ENCODE data around the gene UNC93B1.
"Not testable (repeated sequence)": the region's sequence is repeated elsewhere in the genome, so short reads cannot be mapped to it uniquely, and the experiment has no call there.

Gene UNC93B1

DNA sequence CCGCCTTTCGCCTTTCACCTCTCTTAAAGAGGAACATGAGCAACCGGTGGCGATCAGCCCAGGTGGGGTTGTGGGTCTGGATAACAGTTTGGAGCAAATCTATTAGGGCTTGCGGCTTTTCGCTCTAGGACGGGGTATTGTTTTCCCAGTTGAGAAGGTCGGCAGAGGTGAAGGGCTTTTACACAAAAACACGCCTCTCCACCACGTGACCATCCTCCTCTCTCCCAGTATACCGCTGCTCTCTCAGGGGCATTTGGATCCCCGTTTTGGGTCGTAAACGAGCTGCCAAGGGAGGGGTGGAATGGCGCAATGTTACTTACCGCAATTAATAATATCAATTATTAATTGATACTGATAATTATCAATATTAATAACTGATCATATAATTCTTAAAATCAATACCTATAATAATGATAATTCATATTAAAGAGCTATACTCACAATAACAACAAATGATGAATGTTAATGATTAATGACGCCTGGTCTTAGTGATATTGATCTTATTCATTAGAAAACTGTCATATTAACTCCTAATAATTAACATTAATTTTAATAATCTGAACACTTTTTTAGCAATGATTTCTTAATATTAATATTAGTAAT is 21.5 kb downstream of the UNC93B1 start:
- not testable (repeated sequence) for DNase-seq

DNA sequence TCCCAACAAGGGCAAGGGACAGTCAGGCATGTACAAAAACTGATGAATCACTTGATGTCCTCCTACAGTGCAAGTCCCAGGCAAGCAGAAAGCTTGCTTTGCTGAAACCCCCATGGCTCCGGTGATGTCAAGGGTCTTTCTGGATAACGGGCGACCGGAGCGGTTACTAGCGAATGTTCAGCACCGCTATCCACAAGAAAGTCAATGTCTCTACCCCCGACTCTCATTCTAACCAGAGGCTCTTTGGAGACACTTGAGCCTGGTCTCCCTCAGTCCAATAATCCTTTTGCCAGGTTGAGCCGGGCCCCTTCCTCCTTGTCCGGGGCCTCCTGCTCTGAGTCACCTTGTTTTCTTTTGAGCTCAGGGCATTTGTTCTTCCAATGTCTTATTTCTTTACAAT is 22.7 kb downstream of the UNC93B1 start:
- not testable (repeated sequence) for DNase-seq

DNA sequence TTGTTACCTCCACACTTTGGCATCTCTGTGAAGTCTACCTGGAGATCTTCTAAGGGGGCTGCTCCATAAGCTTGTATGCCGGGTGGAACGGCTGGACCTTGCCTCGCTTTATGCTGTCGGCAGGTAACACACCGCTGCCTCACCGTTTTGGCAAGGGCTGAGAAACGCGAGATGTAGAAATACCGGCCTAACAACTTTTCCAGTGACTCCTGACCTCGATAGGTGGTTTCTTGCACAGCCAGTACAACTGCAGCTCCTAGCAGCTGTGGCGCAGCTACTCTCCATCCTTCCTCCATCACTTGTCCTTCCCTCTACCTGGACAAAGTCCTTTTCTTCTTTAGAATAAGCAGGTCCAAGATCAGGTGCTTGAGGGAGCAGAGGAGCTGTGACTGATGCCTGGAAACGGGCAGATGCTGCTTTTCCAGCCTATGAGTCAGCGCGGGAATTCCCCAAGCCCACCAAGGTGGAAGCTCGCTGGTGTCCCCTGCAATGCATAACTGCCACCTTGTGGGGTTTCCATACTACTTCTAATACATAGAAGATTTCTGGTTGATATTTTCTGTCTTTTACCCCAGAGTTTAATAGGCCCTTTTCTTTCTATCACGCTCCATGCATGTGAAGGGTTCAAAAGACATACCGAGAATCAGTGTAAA is 25.0 kb downstream of the UNC93B1 start:
- not testable (repeated sequence) for DNase-seq

DNA sequence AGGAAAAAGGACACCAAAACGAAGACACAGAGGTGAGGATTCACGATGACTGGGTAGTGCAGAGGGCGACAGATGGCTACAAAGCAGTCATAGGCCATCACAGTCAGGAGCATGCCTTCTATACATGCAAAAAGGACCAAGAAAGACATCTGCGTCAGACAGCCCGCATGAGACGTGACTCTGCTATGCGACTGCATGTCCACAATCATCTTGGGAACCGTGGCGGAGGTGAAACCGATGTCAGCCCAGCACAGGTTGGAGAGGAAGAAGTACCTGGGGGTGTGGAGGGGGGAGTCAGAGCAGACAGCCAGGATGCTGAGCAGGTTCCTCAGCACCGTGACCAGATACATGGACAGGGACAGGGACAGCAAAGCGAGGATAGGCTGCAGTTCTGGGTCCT is 29.2 kb downstream of the UNC93B1 start:
- DNase-seq = not testable (repeated sequence)

DNA sequence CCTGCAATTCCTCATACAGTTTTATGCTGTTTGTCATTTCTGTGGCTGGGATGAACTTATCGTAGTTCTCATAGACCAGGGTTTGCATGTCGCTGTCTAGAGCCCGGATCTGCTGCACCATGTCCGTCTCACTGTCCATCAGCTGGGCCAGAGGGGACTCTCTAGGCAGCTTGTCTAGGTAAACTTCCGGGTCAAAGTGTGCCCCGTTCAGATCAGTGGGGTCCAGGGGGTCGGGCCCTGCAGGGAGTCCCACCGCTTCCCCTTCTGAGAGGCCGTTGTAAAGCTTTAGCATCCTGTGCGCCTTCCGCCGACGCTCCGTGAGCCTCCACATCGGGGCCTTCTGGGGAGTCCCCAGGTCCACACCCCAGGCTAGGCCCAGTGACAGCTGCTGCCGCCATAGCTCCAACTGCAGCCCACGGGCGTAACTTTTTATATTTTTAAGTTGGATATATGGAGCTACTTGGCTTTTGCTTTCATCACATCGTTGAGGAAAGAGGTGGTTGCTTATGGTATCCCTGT is 38.0 kb downstream of the UNC93B1 start:
- DNase-seq = not testable (repeated sequence)

DNA sequence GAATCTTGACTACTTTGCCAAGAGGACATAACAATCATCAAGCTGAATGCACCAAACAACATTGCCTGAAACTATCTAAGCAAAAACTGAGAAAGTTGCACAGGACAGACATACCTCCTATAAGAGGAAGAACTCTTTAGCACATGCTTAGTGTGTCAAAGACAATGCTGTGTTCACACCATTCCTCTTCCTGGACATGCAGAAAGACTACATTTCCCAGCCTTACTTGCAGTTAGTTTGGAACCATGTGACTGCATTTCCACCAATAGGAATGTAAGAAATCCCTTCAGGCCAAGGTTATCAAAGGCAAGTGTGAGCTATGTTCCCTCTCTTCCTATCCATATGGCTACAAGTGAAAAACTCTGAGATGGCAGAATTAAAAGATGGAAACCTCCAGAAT is 39.2 kb downstream of the UNC93B1 start:
- DNase-seq = not testable (repeated sequence)

DNA sequence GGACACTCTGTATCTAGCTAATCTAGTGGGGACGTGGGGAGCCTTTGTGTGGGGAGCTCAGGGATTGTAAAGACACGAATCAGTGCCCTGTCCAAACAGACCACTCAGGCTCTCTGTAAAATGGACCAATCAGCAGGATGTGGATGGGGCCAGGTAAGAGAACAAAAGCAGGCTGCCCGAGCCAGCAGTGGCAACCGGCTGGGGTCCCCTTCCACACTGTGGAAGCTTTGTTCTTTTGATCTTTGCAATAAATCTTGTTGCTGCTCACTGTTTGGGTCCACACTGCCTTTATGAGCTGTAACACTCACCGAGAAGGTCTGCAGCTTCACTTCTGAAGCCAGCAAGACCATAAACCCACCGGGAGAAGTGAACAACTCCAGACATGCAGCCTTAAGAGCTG is 40.0 kb downstream of the UNC93B1 start:
- DNase-seq = not testable (repeated sequence)

DNA sequence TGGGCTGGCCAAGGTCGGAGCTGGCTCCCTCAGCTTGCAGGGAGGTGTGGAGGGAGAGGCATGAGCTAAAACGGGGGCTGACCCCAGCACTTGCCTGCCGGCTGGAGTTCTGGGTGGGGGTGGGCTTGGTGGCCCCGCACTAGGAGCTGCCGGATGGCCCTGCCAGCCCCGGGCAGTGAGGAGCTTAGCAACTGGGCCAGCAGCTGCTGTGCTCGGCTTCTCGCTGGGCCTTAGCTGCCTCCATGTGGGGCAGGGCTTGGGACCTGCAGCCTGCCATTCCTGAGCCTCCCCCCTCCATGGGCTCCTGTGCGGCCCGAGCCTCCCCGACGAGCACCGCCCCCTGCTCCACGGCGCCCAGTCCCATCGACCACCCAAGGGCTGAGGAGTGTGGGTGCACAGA is 40.7 kb downstream of the UNC93B1 start:
- not testable (repeated sequence) for DNase-seq

DNA sequence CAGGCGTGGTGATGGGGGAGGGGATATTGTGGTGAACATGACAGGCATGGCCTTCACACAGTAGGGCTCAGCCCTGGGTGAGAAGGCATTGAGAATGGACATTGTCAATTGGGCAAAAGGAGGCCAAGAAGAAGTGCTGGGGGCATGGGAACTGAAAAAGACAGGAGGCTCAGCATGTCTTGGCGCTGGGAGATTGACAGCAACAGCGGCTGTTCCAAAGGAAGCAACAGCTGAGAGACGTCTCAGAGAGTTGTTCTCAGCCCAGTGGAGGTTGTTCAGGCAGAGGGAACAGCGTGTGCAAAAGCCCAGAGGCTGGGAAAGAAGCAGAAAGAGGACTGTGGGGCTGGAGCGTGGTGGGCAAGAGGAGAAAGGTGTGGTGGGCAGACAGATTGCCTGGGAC is 47.7 kb downstream of the UNC93B1 start:
- DNase-seq = not testable (repeated sequence)

DNA sequence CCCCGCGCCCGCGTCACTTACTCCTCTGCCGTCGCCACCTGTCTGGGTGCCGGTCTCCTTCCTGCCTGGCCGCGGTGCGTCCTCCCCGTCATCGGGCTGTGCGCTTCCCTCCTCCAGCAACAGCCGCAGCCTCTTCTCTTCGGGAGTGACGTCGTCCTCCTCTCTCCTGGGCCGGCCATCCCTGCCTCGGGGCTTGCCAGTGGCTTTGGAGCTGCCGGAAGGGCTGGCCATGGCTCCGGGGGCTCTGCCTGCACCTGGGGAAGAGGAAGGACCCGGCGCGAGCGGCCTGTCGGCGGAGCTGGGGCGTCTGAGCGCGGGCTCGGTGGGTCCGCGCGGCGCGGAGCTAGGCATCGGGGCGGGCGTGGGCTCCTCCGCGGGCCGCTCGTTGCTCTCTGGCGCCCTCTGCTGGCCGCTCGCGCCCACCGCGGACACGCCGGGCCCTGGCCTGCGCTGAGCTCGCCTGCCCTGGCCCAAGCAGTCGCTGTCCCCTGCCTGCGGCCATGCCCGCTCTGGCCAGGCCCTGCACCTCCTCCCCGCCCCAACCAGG is 48.4 kb downstream of the UNC93B1 start:
- DNase-seq = peak; percentile 63

DNA sequence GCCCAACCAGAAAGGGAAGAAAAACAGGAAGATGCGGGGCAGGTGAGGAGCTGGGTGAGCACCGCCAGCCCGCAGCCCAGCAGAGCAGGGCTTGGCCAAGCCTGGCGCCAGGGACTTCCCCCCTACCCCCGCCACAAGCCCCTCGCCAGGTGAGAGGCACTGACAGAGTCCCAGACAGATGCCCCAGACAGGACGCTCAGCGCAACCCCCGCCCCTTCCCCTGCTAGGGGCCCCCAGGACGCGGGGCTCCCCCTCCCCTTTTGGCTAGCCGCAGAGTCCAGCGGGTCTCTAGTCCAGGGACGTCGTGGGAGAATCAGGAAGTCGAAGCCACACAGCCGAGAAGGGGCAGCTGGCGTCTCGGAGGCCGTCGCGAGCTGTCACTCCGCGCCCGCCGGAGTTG is 48.9 kb downstream of the UNC93B1 start:
- peak; percentile 3 for DNase-seq

DNA sequence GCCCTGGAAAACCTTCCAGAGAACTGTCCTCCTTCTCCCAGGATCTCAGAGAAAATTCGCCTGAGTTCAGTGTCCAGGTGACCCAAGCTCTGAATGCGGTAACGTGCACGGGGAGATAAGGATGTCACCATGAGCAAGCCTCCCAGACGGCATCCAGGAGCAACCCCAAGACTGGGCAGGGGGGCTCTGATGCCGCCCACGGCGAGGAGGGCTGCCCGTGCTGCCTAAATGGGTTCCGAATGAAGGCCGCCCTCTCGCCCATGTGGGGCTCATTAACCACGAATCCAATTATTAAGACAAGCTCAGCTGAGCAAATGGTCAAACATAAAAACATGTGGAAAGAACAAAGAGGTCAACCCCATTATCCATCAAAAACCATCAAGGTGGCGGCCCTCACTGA is 49.6 kb downstream of the UNC93B1 start:
- not testable (repeated sequence) for DNase-seq

DNA sequence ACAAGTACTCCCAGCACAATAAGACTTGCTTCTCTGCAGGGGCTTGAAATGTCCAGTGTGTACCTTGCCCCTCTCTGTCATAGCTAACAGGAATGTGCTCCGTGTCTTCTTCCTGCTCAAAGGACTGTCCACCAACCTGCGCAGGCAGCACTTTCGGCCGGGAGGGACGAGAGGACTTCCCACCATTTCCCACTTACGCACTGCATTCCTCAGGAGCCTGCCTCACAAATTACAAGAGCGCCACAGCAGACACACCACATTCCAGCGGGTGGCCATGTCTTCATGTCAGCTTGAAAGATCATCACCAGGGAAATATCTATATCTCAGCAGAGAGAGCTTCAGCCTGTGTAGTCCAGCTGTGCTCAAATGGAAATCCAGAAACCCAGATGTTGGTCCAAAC is 53.2 kb downstream of the UNC93B1 start:
- not testable (repeated sequence) for DNase-seq

DNA sequence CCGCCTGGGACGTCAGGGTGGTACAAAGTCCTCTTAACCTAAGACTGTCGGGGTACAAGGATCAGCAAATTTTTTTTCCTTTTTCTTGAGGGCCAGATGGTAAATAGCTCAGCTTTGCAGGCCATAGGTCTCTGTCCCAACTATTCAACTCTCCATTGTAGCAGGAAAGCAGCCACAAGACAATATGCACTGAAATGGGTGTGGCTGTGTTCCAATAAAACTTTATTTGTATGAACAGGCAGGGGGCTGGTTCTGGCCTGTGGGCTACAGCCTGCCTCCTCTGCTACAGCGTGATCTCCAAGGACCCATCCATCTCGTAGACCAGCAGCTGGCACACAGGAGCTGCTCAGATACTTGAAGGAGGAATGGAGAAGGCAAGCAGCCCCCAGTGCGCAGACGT is 56.1 kb downstream of the UNC93B1 start:
- not testable (repeated sequence) for DNase-seq

DNA sequence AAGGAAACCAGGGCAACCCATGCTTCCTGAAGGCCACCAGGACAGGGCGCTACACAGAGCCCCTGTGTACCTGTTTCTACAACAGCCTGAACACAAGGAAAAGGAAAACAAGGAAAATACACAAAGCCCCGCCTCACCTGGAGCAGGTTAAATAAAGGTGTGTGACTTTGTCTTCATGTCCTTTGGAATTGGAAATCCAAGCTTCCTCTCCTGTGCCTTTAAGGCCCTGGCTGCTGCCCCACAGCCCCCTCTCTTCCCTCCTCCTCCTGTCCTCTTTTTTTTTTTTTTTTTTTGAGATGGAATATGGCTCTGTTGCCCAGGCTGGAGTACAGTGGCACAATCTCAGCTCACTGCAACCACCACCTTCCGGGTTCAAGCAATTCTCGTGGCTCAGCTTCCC is 57.5 kb downstream of the UNC93B1 start:
- not testable (repeated sequence) for DNase-seq

DNA sequence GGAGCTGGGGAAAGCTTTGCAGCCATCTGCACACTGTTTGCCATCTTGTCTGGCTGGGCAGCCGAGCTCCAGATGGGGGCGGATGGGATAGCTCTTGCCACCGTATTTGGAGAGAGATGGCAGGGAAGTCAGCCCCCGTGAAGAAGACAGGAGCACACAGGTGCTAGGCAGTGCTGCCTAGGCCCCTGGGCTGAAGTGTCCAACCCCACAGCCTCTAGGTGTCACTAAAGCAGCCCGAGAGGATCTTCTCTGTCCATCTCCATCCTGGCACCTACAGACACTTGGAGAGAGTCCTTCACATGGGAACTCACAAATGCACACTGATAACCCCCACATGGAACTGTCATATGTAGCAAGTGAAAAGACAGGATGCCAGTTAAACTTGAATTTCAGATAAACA is 60.5 kb downstream of the UNC93B1 start:
- not testable (repeated sequence) for DNase-seq

All from CD4-positive, alpha-beta T cell treated with Interferon gamma for 1 hour (primary cell).